Spleen (tissue), 11 donors: Measurements from ENCODE around the gene MAP4K3. TPM values are rescaled to one million over a fixed set of nuclear protein-coding genes. Genes with fewer than 3 reads are reported as not detected.

Source experiments
- DNase-seq: peaks from one replicate; pipeline ENCODE4 v3.0.0-alpha.2; 2020
- H3K27ac ChIP-seq, 8 donors: fragments of 200-600 bp; sonication (generic) in 7 of 8; 1 replicate in 4 of 8; 2 replicates in 4 of 8; pipeline versions ENCODE4 v1.5.0 to v1.8.0; 2016 to 2021; ENCODE audit warnings: inconsistent platforms in 4 of 8, mild to moderate bottlenecking in 4 of 8, moderate library complexity in 1 of 8
- H3K27me3 ChIP-seq, 7 donors: fragments of 200-600 bp; sonication (generic) in 6 of 7; replicated peaks in 1 of 7; 1 replicate in 4 of 7; 2 replicates in 3 of 7; pipeline versions ENCODE4 v1.5.0 to v1.8.0; 2016 to 2021; ENCODE audit warnings: inconsistent platforms in 3 of 7, mild to moderate bottlenecking in 1 of 7
- H3K36me3 ChIP-seq, 6 donors: fragments of 200-600 bp; sonication (generic) in 5 of 6; 1 replicate in 4 of 6; 2 replicates in 2 of 6; pipeline versions ENCODE4 v1.5.0 to v1.8.0; 2016 to 2021; ENCODE audit warnings: inconsistent platforms in 2 of 6
- H3K4me1 ChIP-seq, 6 donors: fragments of 200-600 bp; sonication (generic) in 5 of 6; 1 replicate in 3 of 6; 2 replicates in 3 of 6; pipeline versions ENCODE4 v1.5.0 to v1.8.0; 2016 to 2021; ENCODE audit warnings: inconsistent platforms in 3 of 6
- H3K4me3 ChIP-seq, 8 donors: fragments of 200-600 bp; sonication (generic) in 7 of 8; 1 replicate in 4 of 8; 2 replicates in 4 of 8; pipeline versions ENCODE4 v1.5.0 to v1.8.0; 2016 to 2021; ENCODE audit warnings: inconsistent platforms in 4 of 8, mild to moderate bottlenecking in 4 of 8, moderate library complexity in 2 of 8
- H3K9me3 ChIP-seq, 8 donors: fragments of 200-600 bp; sonication (generic) in 7 of 8; 1 replicate in 4 of 8; 2 replicates in 4 of 8; pipeline versions ENCODE4 v1.5.0 to v1.8.0; 2016 to 2021; ENCODE audit warnings: inconsistent platforms in 4 of 8
- POLR2A ChIP-seq, 3 donors: fragments of 450-650 bp; IDR thresholded peaks; one replicate each; pipeline ENCODE4 v1.5.1; 2017; ENCODE audit warnings: antibody characterized with exemption in 3 of 3, mild to moderate bottlenecking in 1 of 3
- POLR2AphosphoS5 ChIP-seq, 3 donors: sonication (generic); formaldehyde crosslinking; IDR thresholded peaks; one replicate each; pipeline ENCODE4 v1.5.1; 2017; ENCODE audit warnings: antibody characterized with exemption in 3 of 3
- WGBS, 5 donors: extraction: QIAGEN DNeasy Blood & Tissue Kit in 3 of 5; methylation state at CpG; one replicate each; pipeline versions ENCODE4 v1.1.5 to v1.1.7; 2013 to 2018; 5-methylcytosine and 5-hydroxymethylcytosine counted together
- intact Hi-C: fragments of 100-400 bp; cut with DNase I; formaldehyde crosslinking; loops from one replicate; pipeline ENCODE4 v1.15.0; 2023; ENCODE audit warnings: low total_unique reads
- polyA plus RNA-seq, 3 donors: library from polyadenylated mRNA; stranded (reverse); fragments of 200-250 nt; gene quantifications; one replicate each; pipeline ENCODE4 v1.2.1, GENCODE V29; 2013
- small RNA-seq, 4 donors: library from RNA; depleted of rRNA; stranded (forward); fragments of <200 nt; gene quantifications; one replicate each; pipeline ENCODE3, GENCODE V24; 2016
- total RNA-seq, 7 donors: library from RNA; depleted of rRNA in 3 of 7; stranded (reverse); fragments of >200 nt in 3 of 7; fragmentation: NEBNext Ultra II Directional in 4 of 7; extraction: Animal tissue kit (Norgen Biotek cat#: 25700) in 4 of 7; gene quantifications; one replicate each; pipeline versions ENCODE4 v1.1.0 to v1.2.1, GENCODE V29; 2016 to 2021
- TF ChIP-seq, protein P1 (sequence below), 11 experiments: fragments of 200-600 bp in 7 of 11; fragments of 450-650 bp in 4 of 11; sonication (generic) in 4 of 11; IDR thresholded peaks in 8 of 11; conservative IDR thresholded peaks in 3 of 11; 1 replicate in 7 of 11; 2 replicates in 4 of 11; pipeline versions ENCODE4 v1.4.0 to v1.8.0; 2016 to 2021; ENCODE audit warnings: antibody characterized with exemption in 11 of 11, inconsistent platforms in 4 of 11, mild to moderate bottlenecking in 1 of 11
- donor health status: healthy with polysubstance abuse.
- donor health status: DM: no; HTN: no; CAD: no; lungs with moderate emphysema.
- donor health status: DM: no; HTN: no; CAD: no.
- donor health status: Bipolar disorder and iron deficiency.
- donor health status: healthy.
- donor health status: DM: no; HTN: no; CAD: no.
- donor health status: DM: yes; HTN: yes; CAD: no.

MAP4K3 gene
- total and polyA plus RNA-seq, 10 donors = 5.8 to 49.5 (median 32.6) TPM

DNA sequence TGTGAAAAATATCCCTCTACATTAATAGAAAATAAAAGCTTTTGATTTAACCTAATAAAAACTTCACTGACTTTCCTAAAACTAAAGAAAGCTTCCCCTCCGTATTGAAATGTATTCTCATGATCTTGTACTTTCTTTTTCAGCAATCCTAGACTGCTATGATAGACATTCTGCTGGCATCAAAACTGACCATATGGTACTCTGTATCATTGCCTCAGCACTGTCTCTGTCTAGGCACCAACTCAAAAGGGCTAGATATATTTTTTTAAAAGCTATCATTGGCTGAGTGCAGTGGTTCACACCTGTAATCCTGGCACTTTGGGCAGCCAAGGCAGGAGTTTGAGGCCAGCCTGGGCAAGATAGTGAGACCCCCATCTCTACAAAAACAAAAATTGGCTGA is 226.2 kb downstream of the MAP4K3 start:
- 79 to 100% (median 88%) methylated on average over 1 of the region's 1 CpG for WGBS, 5 donors
- no peaks in the 10 kb centered on the region for H3K27me3 ChIP-seq
- no peaks in the 10 kb centered on the region for H3K36me3 ChIP-seq
- no peak overlapping the region for H3K4me3 ChIP-seq
- intact Hi-C loops = no loop called here
- H3K4me1 ChIP-seq = no peaks in the 10 kb centered on the region
- no peaks in the 10 kb centered on the region for H3K9me3 ChIP-seq
- no peak for TF ChIP-seq POLR2AphosphoS5 (IDR thresholded peaks at IDR 0.05)
- TF ChIP-seq, protein P1, sequence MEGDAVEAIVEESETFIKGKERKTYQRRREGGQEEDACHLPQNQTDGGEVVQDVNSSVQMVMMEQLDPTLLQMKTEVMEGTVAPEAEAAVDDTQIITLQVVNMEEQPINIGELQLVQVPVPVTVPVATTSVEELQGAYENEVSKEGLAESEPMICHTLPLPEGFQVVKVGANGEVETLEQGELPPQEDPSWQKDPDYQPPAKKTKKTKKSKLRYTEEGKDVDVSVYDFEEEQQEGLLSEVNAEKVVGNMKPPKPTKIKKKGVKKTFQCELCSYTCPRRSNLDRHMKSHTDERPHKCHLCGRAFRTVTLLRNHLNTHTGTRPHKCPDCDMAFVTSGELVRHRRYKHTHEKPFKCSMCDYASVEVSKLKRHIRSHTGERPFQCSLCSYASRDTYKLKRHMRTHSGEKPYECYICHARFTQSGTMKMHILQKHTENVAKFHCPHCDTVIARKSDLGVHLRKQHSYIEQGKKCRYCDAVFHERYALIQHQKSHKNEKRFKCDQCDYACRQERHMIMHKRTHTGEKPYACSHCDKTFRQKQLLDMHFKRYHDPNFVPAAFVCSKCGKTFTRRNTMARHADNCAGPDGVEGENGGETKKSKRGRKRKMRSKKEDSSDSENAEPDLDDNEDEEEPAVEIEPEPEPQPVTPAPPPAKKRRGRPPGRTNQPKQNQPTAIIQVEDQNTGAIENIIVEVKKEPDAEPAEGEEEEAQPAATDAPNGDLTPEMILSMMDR (IDR thresholded peaks at IDR 0.05 in 8 of 11, conservative IDR thresholded peaks at IDR 0.05 in 3 of 11) = no peak
- no peak for TF ChIP-seq POLR2A (IDR thresholded peaks at IDR 0.05)
- H3K27ac ChIP-seq = no peak overlapping the region
- DNase-seq = no peak

DNA sequence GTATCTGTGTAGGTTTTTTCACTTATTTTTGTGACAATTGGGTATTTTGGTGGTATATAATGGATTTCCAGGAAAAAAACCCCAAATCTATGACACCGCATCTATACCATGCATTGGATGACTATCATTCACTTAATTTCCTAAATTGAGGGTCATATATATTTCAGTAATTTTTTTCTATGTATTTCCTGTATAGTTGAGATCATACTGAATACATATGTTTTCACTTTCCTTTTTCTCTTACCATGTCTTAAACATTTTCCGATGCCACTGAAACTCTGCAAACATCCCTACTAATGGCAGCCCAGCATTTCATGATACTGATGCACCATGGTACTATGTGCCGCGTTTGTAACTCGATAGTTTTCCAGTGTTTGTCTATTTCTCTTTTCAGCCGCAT is 233.7 kb downstream of the MAP4K3 start:
- TF ChIP-seq POLR2AphosphoS5 (IDR thresholded peaks at IDR 0.05) (no peak), POLR2A (IDR thresholded peaks at IDR 0.05) (no peak)
- TF ChIP-seq, protein P1 (IDR thresholded peaks at IDR 0.05 in 8 of 11, conservative IDR thresholded peaks at IDR 0.05 in 3 of 11) = no peak
- H3K4me3 ChIP-seq = no peak overlapping the region
- H3K9me3 ChIP-seq = peaks cover 0 to 12% (median 0%) of the 10 kb centered on the region in 8 donors
- DNase-seq = no peak
- intact Hi-C loops = no loop called here
- 79 to 97% (median 92%) methylated on average over 6 of the region's 6 CpGs for WGBS, 5 donors
- H3K36me3 ChIP-seq = no peaks in the 10 kb centered on the region
- no peaks in the 10 kb centered on the region for H3K4me1 ChIP-seq
- no peaks in the 10 kb centered on the region for H3K27me3 ChIP-seq
- H3K27ac ChIP-seq = no peak overlapping the region

DNA sequence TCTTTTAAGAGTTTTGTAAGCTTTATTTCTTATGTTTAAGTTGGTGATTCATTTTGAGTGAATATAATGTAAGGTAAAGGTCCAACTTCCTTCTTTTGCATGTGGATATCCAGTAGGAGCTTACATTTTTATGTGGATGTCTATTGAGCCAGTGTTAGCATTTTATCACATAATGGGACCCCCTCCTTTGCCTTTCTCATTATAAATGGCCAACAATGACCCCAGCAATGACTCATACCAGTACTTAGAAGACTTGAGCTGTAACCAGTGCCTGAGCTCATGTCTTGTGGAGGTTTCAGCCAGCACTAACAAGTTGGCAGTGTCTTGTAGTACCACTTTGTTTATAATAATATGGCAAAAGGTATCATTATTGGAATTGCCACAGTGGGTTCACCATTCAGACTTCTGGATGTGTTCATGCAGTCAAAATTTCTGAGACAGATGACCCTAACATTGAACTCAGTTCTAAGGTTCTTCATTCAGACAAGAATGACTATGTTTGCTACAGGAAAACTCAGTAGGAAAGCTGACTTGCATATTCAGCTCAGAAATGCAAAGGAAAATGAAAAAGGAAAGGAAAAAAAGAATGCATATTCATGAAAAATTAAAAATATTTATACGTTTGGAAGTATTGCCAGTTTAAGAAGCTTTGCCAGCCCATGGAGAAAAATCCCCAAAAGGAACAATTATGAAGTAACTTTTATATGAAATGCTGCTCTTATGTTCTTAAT is 234.3 kb downstream of the MAP4K3 start:
- Histone ChIP-seq H3K4me3 (no peak overlapping the region), H3K27me3 (no peaks in the 10 kb centered on the region), H3K27ac (no peak overlapping the region), H3K9me3 (peaks cover 0 to 16% (median 0%) of the 10 kb centered on the region in 8 donors), H3K36me3 (no peaks in the 10 kb centered on the region), H3K4me1 (no peaks in the 10 kb centered on the region)
- WGBS, 5 donors = 81 to 97% (median 88%) methylated on average over 1 of the region's 1 CpG
- intact Hi-C loops = no loop called here
- DNase-seq = no peak
- TF ChIP-seq, protein P1 (IDR thresholded peaks at IDR 0.05 in 8 of 11, conservative IDR thresholded peaks at IDR 0.05 in 3 of 11) = no peak
- TF ChIP-seq POLR2A (IDR thresholded peaks at IDR 0.05) = no peak
- no peak for TF ChIP-seq POLR2AphosphoS5 (IDR thresholded peaks at IDR 0.05)

Small RNAs within 50 kb of the gene (small RNA-seq; reads per million reads assigned to genes)
- gene RF00272 = 0 reads per million in 4 donors

Other genes starting within 250 kb of the MAP4K3 start
- gene CDKL4, start 193.3 kb downstream of the MAP4K3 start, total RNA-seq = 1 to 10 TPM in 3 of 7 donors, under 1 TPM in 3, not detected in 1; 0.85 to 1.8 (median 1.0) TPM
- gene CDKL4, start 193.3 kb downstream of the MAP4K3 start, polyA plus RNA-seq = under 1 TPM in 1 of 3 donors, not detected in 2; 0.22 TPM
- gene TMEM178A, start 228.6 kb upstream of the MAP4K3 start, total RNA-seq = 1 to 10 TPM in 2 of 7 donors, under 1 TPM in 5; 0.49 to 2.0 (median 0.85) TPM
- 1 to 10 TPM in 2 of 3 donors, under 1 TPM in 1; 0.74 to 2.1 (median 1.9) TPM for gene TMEM178A, start 228.6 kb upstream of the MAP4K3 start, polyA plus RNA-seq